ENCODE measurements around the gene GNRHR.

Gene GNRHR

GRCh38 chr4:67697860-67698687 lies 56.1 kb downstream of the GNRHR start:
- DNase-seq (ENCODE audit: low read depth), result no peak
- no peak overlapping the region for H3K4me3 ChIP-seq (ENCODE audit: control insufficient read depth, low read depth, low read length)
- no peak for TF ChIP-seq CTCF (IDR thresholded peaks at IDR 0.05; ENCODE audit: control insufficient read depth, insufficient read depth, low read depth, low read length, missing control alignments)

- DNase-seq (ENCODE audit: low read depth), result no peak
- no peak overlapping the region for H3K4me3 ChIP-seq (ENCODE audit: control insufficient read depth, low read depth, low read length)
- TF ChIP-seq CTCF (IDR thresholded peaks at IDR 0.05; ENCODE audit: control insufficient read depth, insufficient read depth, low read depth, low read length, missing control alignments), result no peak
Measured at GRCh38 chr4:67696061-67696460, 58.1 kb downstream of the GNRHR start.

GRCh38 chr4:67694662-67695061 lies 59.5 kb downstream of the GNRHR start:
- no peak for DNase-seq (ENCODE audit: low read depth)
- no peak for TF ChIP-seq CTCF (IDR thresholded peaks at IDR 0.05; ENCODE audit: control insufficient read depth, insufficient read depth, low read depth, low read length, missing control alignments)
- H3K4me3 ChIP-seq (ENCODE audit: control insufficient read depth, low read depth, low read length), result no peak overlapping the region

- no peak for DNase-seq (ENCODE audit: low read depth)
- H3K4me3 ChIP-seq (ENCODE audit: control insufficient read depth, low read depth, low read length), result no peak overlapping the region
- no peak for TF ChIP-seq CTCF (IDR thresholded peaks at IDR 0.05; ENCODE audit: control insufficient read depth, insufficient read depth, low read depth, low read length, missing control alignments)
Measured at GRCh38 chr4:67691328-67691727, 62.9 kb downstream of the GNRHR start.

Data from AG09309 (cell line).